Fibroblast of lung (primary cell): ENCODE data around the gene ZNF503.

Experiments
- CTCF ChIP-seq, 2 donors: IDR thresholded peaks in 1 of 2; conservative IDR thresholded peaks in 1 of 2; 1 replicate in 1 of 2; 2 replicates in 1 of 2; pipeline ENCODE4 v1.5.1; 2011 to 2012; ENCODE audit warnings: low read length in 2 of 2, control low read depth in 1 of 2, inconsistent platforms in 1 of 2, low read depth in 1 of 2, mild to moderate bottlenecking in 1 of 2
- EZH2 ChIP-seq: IDR thresholded peaks from 2 replicates; pipeline ENCODE4 v1.5.1; 2012; ENCODE audit warnings: low read length, control low read depth, mild to moderate bottlenecking; ENCODE audit errors: missing control alignments

GRCh38 chr10:75390178-75390577 lies 11.4 kb downstream of the ZNF503 start:
- TF ChIP-seq CTCF (conservative IDR thresholded peaks at IDR 0.05 in 1 of 2, IDR thresholded peaks at IDR 0.05 in 1 of 2; ENCODE audit: low read depth in 1 of 2, low read length in 2 of 2) (no peak), EZH2 (no peak)
